ENCODE measurements around the gene CD274.
"Not testable (repeated sequence)": the region's sequence is repeated elsewhere in the genome, so short reads cannot be mapped to it uniquely, and the experiment has no call there.

CD274 gene

GRCh38 chr9:5438301-5439162, 11.8 kb upstream of the CD274 start:
- DNase-seq: no peak

- no peak for DNase-seq
These were observed 9.9 kb upstream of the CD274 start for GRCh38 chr9:5440426-5440825.

GRCh38 chr9:5441043-5441442, 9.3 kb upstream of the CD274 start:
- no peak for DNase-seq

DNA sequence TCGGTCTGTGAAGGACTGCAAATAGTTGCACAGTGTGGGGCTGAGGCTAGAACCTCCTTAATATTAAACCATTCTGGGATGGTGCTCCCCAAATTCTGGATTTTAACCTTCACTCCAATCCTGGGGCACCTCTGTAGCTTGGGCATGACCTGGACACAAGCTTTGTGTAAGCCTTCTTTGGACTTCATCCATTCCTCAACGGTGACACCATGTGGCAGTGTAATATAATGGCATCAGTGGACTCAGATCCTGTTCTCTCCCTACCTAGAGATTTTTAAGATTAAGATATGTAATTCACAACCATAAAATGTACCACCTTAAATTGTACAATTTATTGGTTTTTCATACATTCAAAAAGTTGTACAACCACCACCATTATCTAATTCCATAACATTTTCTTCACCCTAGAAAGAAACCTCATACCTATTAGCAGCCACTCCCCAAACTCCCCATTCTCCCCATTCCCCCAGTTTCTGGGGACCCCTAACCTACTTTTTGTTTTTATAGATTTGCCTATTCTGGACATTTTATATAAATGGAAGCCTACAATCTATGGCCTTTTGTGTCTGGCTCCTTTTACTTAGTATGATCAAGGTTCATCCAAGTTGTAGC, 7.8 kb upstream of the CD274 start:
- peak; percentile 55 for DNase-seq

DNA sequence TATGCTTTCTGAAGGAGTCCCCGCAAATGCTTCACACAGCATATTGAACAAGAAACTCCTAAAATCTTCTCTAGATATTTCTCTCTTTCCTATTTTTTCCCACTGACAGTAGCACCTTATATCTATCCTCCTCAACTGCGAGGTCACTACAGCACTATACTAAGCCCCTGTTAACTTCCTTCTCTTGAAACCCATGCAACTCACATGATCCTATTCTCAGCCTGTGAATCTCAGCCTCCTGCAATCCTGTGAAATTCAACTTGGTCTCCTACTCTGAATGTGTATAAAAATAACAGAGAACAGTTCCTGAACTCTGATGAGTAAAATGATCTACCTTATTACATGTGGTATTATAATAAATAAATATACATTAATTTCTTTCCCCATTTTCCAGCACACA, 6.5 kb upstream of the CD274 start:
- DNase-seq: no peak

DNA sequence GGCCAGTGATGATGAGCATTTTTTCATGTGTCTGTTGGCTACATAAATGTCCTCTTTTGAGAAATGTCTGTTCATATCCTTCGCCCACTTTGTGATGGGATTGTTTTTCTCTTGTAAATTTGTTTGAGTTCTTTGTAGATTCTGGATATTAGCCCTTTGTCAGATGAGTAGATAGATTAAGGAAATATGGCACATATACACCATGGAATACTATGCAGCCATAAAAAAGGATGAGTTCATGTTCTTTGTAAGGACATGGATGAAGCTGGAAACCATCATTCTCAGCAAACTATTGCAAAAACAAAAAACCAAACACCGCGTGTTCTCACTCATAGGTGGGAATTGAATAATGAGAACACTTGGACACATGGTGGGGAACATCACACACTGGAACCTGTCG, 5.2 kb upstream of the CD274 start:
- DNase-seq: not testable (repeated sequence)

GRCh38 chr9:5445886-5446285, 4.5 kb upstream of the CD274 start:
- DNase-seq: no peak

DNA sequence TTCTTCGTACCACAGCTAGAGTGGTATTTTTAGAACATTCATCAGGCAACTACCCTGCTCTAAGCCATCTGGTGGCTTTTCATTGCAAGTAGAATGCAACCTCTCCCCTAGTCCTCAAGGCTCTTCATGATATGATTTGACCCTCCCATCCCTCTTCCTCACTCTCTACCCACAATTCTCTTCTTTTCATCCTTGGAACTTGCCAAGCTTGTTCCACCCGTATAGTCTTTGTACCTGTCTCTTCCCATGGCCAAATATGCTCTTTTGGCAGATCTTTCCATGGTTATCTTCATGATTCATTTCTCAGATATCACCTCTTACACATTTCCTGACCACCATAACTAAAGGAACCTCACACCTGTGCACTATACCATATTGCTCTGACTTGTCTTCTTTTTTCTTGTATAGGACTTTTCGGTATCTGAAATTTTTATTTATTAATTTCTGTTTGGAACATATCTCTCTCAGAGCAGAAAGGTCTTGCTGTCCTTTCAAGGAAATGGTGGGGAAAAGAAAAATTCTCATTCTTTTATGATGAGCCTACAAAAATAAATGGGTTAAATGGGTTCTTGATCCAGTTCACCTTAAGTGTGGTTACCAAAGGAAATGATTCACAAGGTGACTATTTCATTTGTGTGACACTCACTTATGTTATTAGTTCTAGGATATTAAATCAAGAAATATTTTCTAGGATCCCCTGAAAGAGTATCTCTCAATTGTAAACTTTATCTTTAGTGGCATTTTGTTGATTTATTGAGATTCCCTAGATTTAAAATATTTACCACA, 3.7 kb upstream of the CD274 start:
- no peak for DNase-seq

DNA sequence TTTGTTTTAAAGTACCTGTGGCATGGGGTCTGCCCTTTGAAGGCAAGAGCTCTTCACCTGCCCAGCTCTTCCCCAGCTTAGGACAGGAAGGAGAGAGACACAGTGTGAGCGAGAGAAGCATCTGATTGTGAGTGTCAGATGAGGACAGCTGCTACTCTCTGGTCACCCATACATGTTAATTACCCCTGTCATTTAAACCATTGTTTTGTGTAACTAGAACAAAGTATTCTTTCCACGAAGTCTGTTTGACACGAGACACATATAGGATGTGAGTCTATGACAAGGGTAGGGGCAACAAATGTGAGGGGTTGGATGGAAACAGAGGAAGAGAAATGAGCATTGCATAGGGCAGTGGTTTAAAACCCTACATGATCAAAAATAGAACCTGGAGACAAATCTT, 3.0 kb upstream of the CD274 start:
- no peak for DNase-seq

DNA sequence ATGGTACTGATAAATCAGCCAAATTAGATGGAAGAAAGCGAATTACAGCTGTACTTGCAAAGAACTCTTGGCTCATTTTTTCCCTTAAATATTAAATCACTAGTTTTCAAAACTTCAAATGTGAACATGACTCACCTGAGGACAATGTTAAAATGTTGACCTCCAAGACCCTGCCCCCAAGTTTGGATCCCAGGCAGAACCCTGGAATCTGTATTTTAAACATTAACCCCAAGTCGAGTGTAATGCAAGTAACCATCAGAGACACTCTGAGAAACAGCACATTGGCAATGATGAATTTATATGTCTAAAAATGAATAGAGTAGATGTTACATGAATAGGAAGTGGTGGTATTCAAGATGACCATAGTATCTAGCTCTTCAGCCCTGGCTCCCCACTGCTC, 2.3 kb upstream of the CD274 start:
- DNase-seq: no peak

GRCh38 chr9:5448461-5449435, 1.6 kb upstream of the CD274 start:
- DNase-seq: no peak

DNA sequence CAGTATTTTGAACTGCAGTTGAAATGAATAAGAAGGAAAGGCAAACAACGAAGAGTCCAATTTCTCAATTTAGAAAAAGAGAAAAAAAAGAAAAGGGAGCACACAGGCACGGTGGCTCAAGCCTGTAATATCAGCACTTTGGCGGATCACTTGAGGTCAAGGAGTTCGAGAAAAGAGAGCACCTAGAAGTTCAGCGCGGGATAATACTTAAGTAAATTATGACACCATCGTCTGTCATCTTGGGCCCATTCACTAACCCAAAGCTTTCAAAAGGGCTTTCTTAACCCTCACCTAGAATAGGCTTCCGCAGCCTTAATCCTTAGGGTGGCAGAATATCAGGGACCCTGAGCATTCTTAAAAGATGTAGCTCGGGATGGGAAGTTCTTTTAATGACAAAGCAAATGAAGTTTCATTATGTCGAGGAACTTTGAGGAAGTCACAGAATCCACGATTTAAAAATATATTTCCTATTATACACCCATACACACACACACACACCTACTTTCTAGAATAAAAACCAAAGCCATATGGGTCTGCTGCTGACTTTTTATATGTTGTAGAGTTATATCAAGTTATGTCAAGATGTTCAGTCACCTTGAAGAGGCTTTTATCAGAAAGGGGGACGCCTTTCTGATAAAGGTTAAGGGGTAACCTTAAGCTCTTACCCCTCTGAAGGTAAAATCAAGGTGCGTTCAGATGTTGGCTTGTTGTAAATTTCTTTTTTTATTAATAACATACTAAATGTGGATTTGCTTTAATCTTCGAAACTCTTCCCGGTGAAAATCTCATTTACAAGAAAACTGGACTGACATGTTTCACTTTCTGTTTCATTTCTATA, 602 bp upstream of the CD274 start:
- no peak for DNase-seq

- DNase-seq: no peak
These were observed 1.9 kb downstream of the CD274 start for GRCh38 chr9:5452286-5452609.

DNA sequence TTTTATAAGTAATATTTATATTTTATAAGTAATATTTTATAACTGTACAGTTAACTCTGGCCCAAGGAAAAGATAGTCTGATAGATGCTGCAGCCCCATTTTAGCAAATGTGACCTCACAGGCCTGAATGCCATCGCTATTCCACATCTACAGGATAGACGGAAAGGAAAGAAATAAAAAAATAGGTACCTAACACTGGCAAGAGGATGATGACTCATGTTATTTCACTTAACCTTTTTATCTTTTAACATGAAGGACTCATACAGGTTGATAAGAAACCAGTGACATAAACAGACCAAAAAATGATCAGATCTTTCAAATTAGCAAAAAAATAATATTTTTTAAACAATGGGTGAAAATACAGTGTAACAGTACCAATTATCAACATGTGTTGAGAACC, 2.7 kb downstream of the CD274 start:
- DNase-seq: no peak

GRCh38 chr9:5453673-5454072, 3.3 kb downstream of the CD274 start:
- no peak for DNase-seq

DNA sequence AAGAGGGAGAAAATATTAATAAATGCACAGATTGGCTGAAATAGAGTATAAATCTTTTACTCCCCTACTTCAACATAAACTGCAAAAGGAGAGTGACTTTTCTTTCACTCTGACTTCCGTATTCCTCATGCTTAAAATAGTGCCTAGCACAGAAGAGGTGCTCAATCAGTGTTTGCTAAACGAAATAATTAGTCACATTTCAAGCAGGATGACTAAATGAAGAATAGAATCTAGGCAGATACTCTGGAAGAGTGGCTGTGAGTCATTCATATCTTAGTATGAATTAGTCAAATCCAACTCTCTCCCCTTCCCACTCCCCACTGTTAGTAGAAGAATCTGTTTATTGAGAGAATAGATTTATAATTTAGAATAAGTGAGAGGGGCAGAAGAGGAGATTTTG, 4.8 kb downstream of the CD274 start:
- no peak for DNase-seq

- DNase-seq: no peak
These were observed 9.0 kb downstream of the CD274 start for GRCh38 chr9:5459289-5459829.

GRCh38 chr9:5460157-5460556, 9.8 kb downstream of the CD274 start:
- no peak for DNase-seq

DNA sequence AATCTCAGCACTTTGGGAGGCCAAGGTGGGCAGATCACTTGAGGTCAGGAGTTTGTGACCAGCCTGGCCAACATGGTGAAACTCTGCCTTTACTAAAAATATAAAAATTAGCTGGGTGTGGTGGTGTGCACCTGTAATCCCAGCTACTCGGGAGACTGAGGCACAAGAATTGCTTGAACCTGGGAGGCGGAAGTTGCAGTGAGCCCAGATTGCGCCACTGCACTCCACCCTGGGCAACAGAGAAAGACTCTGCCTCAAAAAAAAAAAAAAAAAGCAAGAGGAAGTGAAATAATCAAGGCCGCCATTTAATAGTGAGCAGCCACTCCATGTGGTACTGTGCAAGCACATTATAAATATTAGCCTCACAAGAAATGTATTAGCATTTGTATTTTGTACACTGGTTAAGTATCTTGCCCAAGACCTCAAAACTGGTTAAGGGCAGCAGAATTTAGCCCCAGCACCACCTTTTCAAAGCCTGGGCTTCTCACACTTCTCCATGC, 14.5 kb downstream of the CD274 start:
- not testable (repeated sequence) for DNase-seq

DNA sequence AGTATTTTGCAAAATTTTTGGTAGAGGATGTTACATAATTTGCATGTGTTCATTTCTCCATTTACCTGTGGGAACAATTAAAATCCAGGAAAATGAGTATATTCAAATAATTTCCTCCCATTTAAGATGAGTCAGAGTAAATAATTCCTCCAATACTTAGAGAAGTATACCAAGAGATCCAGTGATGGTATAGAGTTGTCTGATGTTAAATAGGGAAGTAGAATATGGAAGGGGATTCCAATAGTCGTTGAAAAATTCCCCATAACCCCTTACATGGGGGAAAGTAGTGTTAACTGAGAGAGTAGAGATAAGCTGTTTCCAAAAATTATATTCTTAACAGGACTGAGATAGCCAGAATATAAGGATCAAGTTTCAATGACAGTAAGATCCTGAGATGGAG, 15.7 kb downstream of the CD274 start:
- DNase-seq: no peak

DNA sequence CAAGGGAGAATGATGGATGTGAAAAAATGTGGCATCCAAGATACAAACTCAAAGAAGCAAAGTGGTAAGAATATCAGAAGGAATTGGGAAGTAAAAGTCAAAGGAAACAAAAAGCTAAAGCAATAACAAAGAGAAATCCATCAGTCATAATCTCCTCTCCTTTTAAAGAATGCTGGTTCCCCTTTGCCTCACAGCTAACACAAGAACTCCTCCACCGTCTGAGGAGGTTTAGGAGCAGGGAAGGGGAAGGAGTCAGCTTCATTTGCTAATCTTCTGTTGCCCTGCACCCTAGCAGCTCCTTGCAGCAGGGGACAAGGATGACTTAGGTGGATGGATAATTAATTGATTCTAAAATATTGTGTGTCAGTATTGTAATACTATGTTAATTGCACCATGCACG, 16.4 kb downstream of the CD274 start:
- DNase-seq: no peak

Measured in NCI-H2171 treated with DMSO at 0.1 percent for 48 hours (cell line).